ENCODE data around the gene SEMA4G. TPM values are rescaled to one million over a fixed set of nuclear protein-coding genes. Genes with fewer than 3 reads are reported as not detected.

The SEMA4G gene
- total and polyA plus RNA-seq, 2 of the 8 experiments (the other 6 are each of a cell fraction or from before 2014, with no cell fraction given), result 7.1 to 18.2 TPM

DNA sequence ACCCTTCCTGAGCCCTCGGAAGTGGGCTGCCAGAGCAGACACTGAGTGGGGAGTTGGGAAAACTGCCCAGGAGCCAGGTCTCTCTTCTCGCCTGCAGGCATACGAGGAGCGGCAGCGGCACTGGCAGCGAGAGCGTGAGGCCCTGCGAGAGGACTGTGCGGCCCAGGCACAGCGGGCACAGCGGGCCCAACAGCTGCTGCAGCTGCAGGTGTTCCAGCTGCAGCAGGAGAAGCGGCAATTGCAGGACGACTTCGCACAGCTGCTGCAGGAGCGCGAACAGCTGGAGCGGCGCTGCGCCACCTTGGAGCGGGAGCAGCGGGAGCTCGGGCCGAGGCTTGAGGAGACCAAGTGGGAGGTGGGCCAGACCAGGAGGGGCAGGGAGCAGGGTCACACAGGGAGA is 36.1 kb downstream of the SEMA4G start:
- Histone ChIP-seq H3K36me3 (ENCODE audit: control insufficient read depth in 2 of 4, insufficient read depth in 4 of 4, low read length in 3 of 4) (peaks cover 11 to 47% (median 31%) of the 10 kb centered on the region in 4 experiments; a peak in 7 of 8 replicates), H3K18ac (ENCODE audit: extremely low read depth, low read length) (no peak overlapping the region), H2AK5ac (ENCODE audit: low read depth, low read length) (no peak overlapping the region), H3K4me1 (replicated peaks in 1 of 4; ENCODE audit: control insufficient read depth in 3 of 4, insufficient read depth in 4 of 4, low read length in 3 of 4) (peaks cover 0 to 15% (median 9%) of the 10 kb centered on the region in 4 experiments; a peak in 6 of 7 replicates), H3K14ac (ENCODE audit: insufficient read length) (no peak overlapping the region), H2BK12ac (ENCODE audit: low read depth, low read length) (no peak overlapping the region), H4K5ac (ENCODE audit: insufficient read length, low read depth, low read length) (no peak overlapping the region), H2BK15ac (ENCODE audit: low read length) (no peak overlapping the region), H3K9ac (replicated peaks in 1 of 4; ENCODE audit: extremely low read depth in 1 of 4, low read depth in 3 of 4, low read length in 3 of 4) (no peak overlapping the region), H2AFZ (ENCODE audit: low read length) (no peak overlapping the region), H3K4me2 (ENCODE audit: insufficient read depth in 1 of 2, low read depth in 2 of 2, low read length in 2 of 2) (no peak overlapping the region), H3K23me2 (ENCODE audit: low read depth, low read length) (peaks cover 4% of the 10 kb centered on the region), H3K79me1 (ENCODE audit: low read depth, low read length) (peaks cover 6% of the 10 kb centered on the region; the same call in 1 of the 2 replicates), H3K23ac (ENCODE audit: insufficient read length) (no peak overlapping the region), H2BK5ac (ENCODE audit: low read depth, low read length) (no peak overlapping the region), H3K4ac (replicated peaks; ENCODE audit: insufficient read length, low read depth, low read length) (no peak overlapping the region), H3K9me3 (ENCODE audit: insufficient read depth in 2 of 2, low read depth in 1 of 2, low read length in 1 of 2) (no peaks in the 10 kb centered on the region), H3K4me3 (ENCODE audit: extremely low read depth in 1 of 4, insufficient read depth in 2 of 4, low read depth in 3 of 4, low read length in 4 of 4) (no peak overlapping the region), H2BK120ac (replicated peaks; ENCODE audit: low read depth, low read length) (no peak overlapping the region), H3K56ac (replicated peaks; ENCODE audit: insufficient read length, low read depth, low read length) (no peak overlapping the region), H3K79me2 (ENCODE audit: control insufficient read depth in 1 of 2, insufficient read depth in 2 of 2, low read length in 2 of 2) (peaks cover 0 to 25% of the 10 kb centered on the region in 2 experiments; a peak in 2 of 4 replicates), H3K27ac (ENCODE audit: low read depth, low read length) (no peak overlapping the region), H4K91ac (replicated peaks; ENCODE audit: insufficient read length, low read length) (no peak overlapping the region), H4K20me1 (replicated peaks in 1 of 2; ENCODE audit: control insufficient read depth in 1 of 2, insufficient read depth in 2 of 2, low read length in 2 of 2) (peaks cover 2 to 19% of the 10 kb centered on the region in 2 experiments), H2BK20ac (ENCODE audit: low read length) (no peak overlapping the region), H3K27me3 (replicated peaks in 1 of 4; ENCODE audit: control insufficient read depth in 3 of 4, extremely low read depth in 1 of 4, insufficient read depth in 3 of 4, low read length in 3 of 4) (no peaks in the 10 kb centered on the region), H4K8ac (ENCODE audit: extremely low read depth, insufficient read depth, low read length) (no peak overlapping the region)
- WGBS, 2 experiments (ENCODE audit: extremely low coverage in 1 of 2, insufficient coverage in 1 of 2, insufficient read length in 1 of 2, insufficient replicate concordance in 2 of 2, low coverage in 1 of 2, low lambda C conversion rate in 2 of 2, missing lambda C conversion rate in 1 of 2), result 96% methylated on average over 22 of the region's 23 CpGs; no CpG with 5 or more reads in 1 of the 2 experiments
- DNase-seq (ENCODE audit: low read depth in 1 of 2, low spot score in 2 of 2), result no peak
- CTCF ChIA-PET (ENCODE audit: partially characterized antibody), result interaction anchor here (1.0 to 26.8 kb wide), 4 partner anchors 11 to 26 kb away, joined by 4 to 464 read pairs (median 181); partner anchors contain the start of genes LZTS2, MRPL43, PDZD7 and SFXN3
- POLR2A ChIA-PET (ENCODE audit: partially characterized antibody), result interaction anchor here (1.1 to 7.5 kb wide), 6 partner anchors 7 to 33 kb away, joined by 3 to 143 read pairs (median 4); partner anchors contain the start of genes LZTS2, MRPL43 and TWNK
- FAIRE-seq, result no peak
- TF ChIP-seq BCL11A (IDR thresholded peaks at IDR 0.05; ENCODE audit: low read depth in 2 of 2, low read length in 2 of 2), result no peak
- TF ChIP-seq BACH1 (IDR thresholded peaks at IDR 0.05; ENCODE audit: low read length), result no peak

All from H1 (cell line).